HepG2 (cell line): ENCODE results near the gene DEUP1. TPM values are rescaled to one million over a fixed set of nuclear protein-coding genes. Genes with fewer than 3 reads are reported as not detected.
A peak's percentile ranks its signal among the peaks of the same experiment; 100 is the strongest.

ENCODE experiments used
- ATAC-seq: fragments of 200-7000 bp; cut with Tn5 transposase; 3 replicates; pipeline ENCODE4 v1.9.1; 2020; ENCODE audit warnings: mild to moderate bottlenecking, moderate library complexity
- BruUV-seq: library from RNA; stranded (reverse); fragments of 400-500 nt; replicated peaks from 2 replicates; lab custom pipeline; 2021; lab: Mats Ljungman, UMichigan
- CTCF ChIA-PET: fragments of 300-600 bp; formaldehyde crosslinking; extraction: SDS; loops from one replicate; lab custom pipeline; 2021; ENCODE audit warnings: low total read pairs, inconsistent platforms, low intra/inter-chr PET ratio; lab: Yijun Ruan, JAX
- POLR2A ChIA-PET: fragments of 350-600 bp; sonication (Branson Sonifier 250); formaldehyde crosslinking; loops from one replicate; lab custom pipeline; 2020; ENCODE audit warnings: antibody characterized with exemption, inconsistent platforms; lab: Yijun Ruan, JAX
- DNase-seq: peaks from one replicate; pipeline ENCODE4 v3.0.0-alpha.2; 2015; ENCODE audit warnings: low spot score
- FAIRE-seq: peaks from 3 replicates; lab custom pipeline; 2011; peaks lifted over from hg19 to GRCh38; lab: Jason Lieb, UNC
- H2AFZ ChIP-seq: one replicate; pipeline ENCODE4 v1.6.1; 2011; ENCODE audit warnings: low read length, inconsistent platforms
- H3K27ac ChIP-seq: fragments of 300-600 bp; 3 replicates; pipeline ENCODE4 v1.8.0; 2011; ENCODE audit warnings: mixed run types, mild to moderate bottlenecking, mixed read lengths, low read length, inconsistent platforms; ENCODE audit not compliant: insufficient read depth; ENCODE audit errors: extremely low read length
- H3K27me3 ChIP-seq, 2 experiments: fragments of 200-600 bp in 1 of 2; 2 replicates in 1 of 2; 3 replicates in 1 of 2; pipeline versions ENCODE4 v1.6.0 to v1.8.0; 2011; ENCODE audit warnings: low read length in 2 of 2, mild to moderate bottlenecking in 2 of 2, moderate library complexity in 2 of 2, inconsistent platforms in 1 of 2; ENCODE audit not compliant: insufficient read depth in 2 of 2, control insufficient read depth in 1 of 2
- H3K36me3 ChIP-seq, 2 experiments: fragments of 200-600 bp in 1 of 2; replicated peaks in 1 of 2; 2 replicates in 1 of 2; 3 replicates in 1 of 2; pipeline versions ENCODE4 v1.5.1 to v1.8.0; 2011; ENCODE audit warnings: low read length in 2 of 2, inconsistent platforms in 1 of 2; ENCODE audit not compliant: insufficient read depth in 2 of 2, control insufficient read depth in 1 of 2
- H3K4me1 ChIP-seq: 2 replicates; pipeline ENCODE4 v1.5.1; 2012; ENCODE audit warnings: low read length, inconsistent platforms; ENCODE audit not compliant: insufficient read depth
- H3K4me2 ChIP-seq: 2 replicates; pipeline ENCODE4 v1.6.0; 2011; ENCODE audit warnings: low read depth, low read length, inconsistent platforms
- H3K4me3 ChIP-seq, 3 experiments: fragments of 200-600 bp in 1 of 3; sonication (generic), shearing (Covaris generic) in 1 of 3; replicated peaks in 1 of 3; 2 replicates each; pipeline ENCODE4 v1.5.1; 2011 to 2016; ENCODE audit warnings: low read length in 3 of 3, inconsistent platforms in 2 of 3, low read depth in 2 of 3, mild to moderate bottlenecking in 2 of 3, control low read depth in 1 of 3, mixed read lengths in 1 of 3; ENCODE audit not compliant: insufficient read depth in 1 of 3
- H3K79me2 ChIP-seq: one replicate; pipeline ENCODE4 v1.6.1; 2011; ENCODE audit warnings: low read length, inconsistent platforms; ENCODE audit not compliant: insufficient read depth
- H3K9ac ChIP-seq: 2 replicates; pipeline ENCODE4 v1.6.0; 2011; ENCODE audit warnings: mild to moderate bottlenecking, low read depth, low read length, inconsistent platforms; ENCODE audit not compliant: insufficient read depth
- H3K9me3 ChIP-seq: 2 replicates; pipeline ENCODE4 v1.5.1; 2012; ENCODE audit warnings: mild to moderate bottlenecking, low read length
- H4K20me1 ChIP-seq: 2 replicates; pipeline ENCODE4 v1.6.0; 2011; ENCODE audit warnings: inconsistent platforms, mild to moderate bottlenecking, low read length, moderate library complexity; ENCODE audit not compliant: insufficient read depth
- ERF ChIP-seq: IDR thresholded peaks from 2 replicates; pipeline ENCODE4 v1.6.1; 2018; ENCODE audit warnings: missing biosample characterization, missing genetic modification reagents
- ETS1 ChIP-seq: sonication (generic); formaldehyde crosslinking; IDR thresholded peaks from 2 replicates; pipeline ENCODE4 v1.4.0; 2020; ENCODE audit warnings: missing genetic modification reagents
- LCORL ChIP-seq, 2 experiments: fragments of 450-650 bp in 1 of 2; sonication (generic) in 1 of 2; formaldehyde crosslinking in 1 of 2; IDR thresholded peaks; 2 replicates each; pipeline versions ENCODE4 v1.5.0 to v1.6.1; 2017 to 2020; ENCODE audit warnings: antibody characterized with exemption in 1 of 2, missing genetic modification reagents in 1 of 2
- MAFK ChIP-seq, 2 experiments: IDR thresholded peaks in 1 of 2; conservative IDR thresholded peaks in 1 of 2; 2 replicates each; pipeline ENCODE4 v1.6.1; 2011; ENCODE audit warnings: improper control_type of control experiment in 2 of 2, low read length in 2 of 2
- PCBP1 ChIP-seq: fragments of 200-400 bp; formaldehyde crosslinking; IDR thresholded peaks from 2 replicates; pipeline ENCODE4 v1.6.1; 2017; ENCODE audit warnings: mild to moderate bottlenecking, low read depth, low read length, borderline replicate concordance
- SRF ChIP-seq: IDR thresholded peaks from 2 replicates; pipeline ENCODE4 v1.6.1; 2011; ENCODE audit warnings: mild to moderate bottlenecking, low read depth, low read length, moderate library complexity
- ZFP82 ChIP-seq: sonication (generic); formaldehyde crosslinking; IDR thresholded peaks from 2 replicates; pipeline ENCODE4 v1.5.1; 2020; ENCODE audit warnings: mild to moderate bottlenecking, missing genetic modification reagents, borderline replicate concordance
- ZNF335 ChIP-seq: sonication (generic); formaldehyde crosslinking; IDR thresholded peaks from 2 replicates; pipeline ENCODE4 v1.4.0; 2020; ENCODE audit warnings: missing genetic modification reagents
- WGBS: methylation state at CpG from one replicate; pipeline ENCODE4 v1.1.6; 2017; ENCODE audit warnings: low lambda C conversion rate; 5-methylcytosine and 5-hydroxymethylcytosine counted together
- in situ Hi-C: cut with HindIII; loops from 2 replicates; pipeline ENCODE4 v1.10.0; 2017; ENCODE audit warnings: low pct_unique_long_range_greater_than_20kb; ENCODE audit not compliant: extremely low pct_ligation_motif_present
- intact Hi-C: fragments of 100-400 bp; cut with micrococcal nuclease; formaldehyde crosslinking; loops from one replicate; pipeline ENCODE4 v1.10.0; 2022; ENCODE audit not compliant: unreplicated experiment
- polyA plus RNA-seq, 8 experiments: library from polyadenylated mRNA; depleted of rRNA in 3 of 8; stranded (reverse) in 7 of 8; unstranded in 1 of 8; fragments of >200 nt; fragmentation: Illumina TruSeq in 4 of 8; extraction: Trizol in 4 of 8; gene quantifications; 2 replicates each; pipeline versions ENCODE4 v1.2.1 to v1.2.3, GENCODE V29; 2011 to 2016; ENCODE audit warnings: low read depth in 4 of 8, missing spikeins in 1 of 8, mixed read lengths in 1 of 8; ENCODE audit not compliant: insufficient read depth in 1 of 8
- total RNA-seq, 5 experiments: library from RNA; depleted of rRNA; stranded (reverse); fragments of >200 nt; fragmentation: Illumina TruSeq; extraction: Trizol; gene quantifications; 2 replicates each; pipeline ENCODE4 v1.2.3, GENCODE V29; 2016; ENCODE audit warnings: low read depth in 1 of 5
- TF ChIP-seq, protein P1 (sequence below): sonication (generic); formaldehyde crosslinking; IDR thresholded peaks from 2 replicates; pipeline ENCODE4 v1.8.0; 2023; ENCODE audit warnings: mild to moderate bottlenecking, missing genetic modification reagents
- TF ChIP-seq, protein P2 (sequence below): IDR thresholded peaks from 2 replicates; pipeline ENCODE4 v1.6.1; 2018; ENCODE audit warnings: missing genetic modification reagents

Gene DEUP1
- total and polyA plus RNA-seq, 2 of the 13 experiments (the other 11 are each of a cell fraction or from before 2014, with no cell fraction given) = not detected

DNA sequence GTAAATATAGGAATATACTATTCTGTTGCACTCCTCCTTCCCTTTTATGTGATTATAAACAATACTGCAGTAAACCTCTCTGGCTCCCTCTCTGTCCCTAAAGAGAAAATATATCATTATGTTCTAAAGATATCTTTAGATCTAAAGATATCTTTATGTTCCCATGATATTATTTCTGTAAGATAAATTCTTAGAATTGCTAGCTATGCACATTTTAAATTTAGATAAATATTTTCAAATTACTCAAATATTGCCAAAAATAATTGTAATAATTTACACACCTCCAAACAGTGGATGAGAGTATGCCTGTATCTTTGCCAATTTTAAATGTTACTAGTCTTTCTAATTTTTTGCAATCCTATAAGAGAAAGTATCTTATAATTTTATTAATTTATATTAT lies 10.3 kb upstream of the DEUP1 start:
- no peak for ATAC-seq
- in situ Hi-C loops (no loop called here), intact Hi-C loops (no loop called here)
- POLR2A ChIA-PET = no interaction called here
- no peaks in the 10 kb centered on the region for H3K36me3 ChIP-seq
- no peak for DNase-seq
- peaks cover 2% of the 10 kb centered on the region; the same call in 1 of the 2 replicates for H3K9me3 ChIP-seq
- TF ChIP-seq ERF (CRISPR knock-in tag) = no peak
- peak in 1 of 2 experiments; percentile 28; a peak in 1 of 4 replicates for TF ChIP-seq MAFK (conservative IDR thresholded peaks at IDR 0.05 in 1 of 2, IDR thresholded peaks at IDR 0.05 in 1 of 2; ENCODE audit: low read length in 2 of 2)
- TF ChIP-seq, all 625 proteins: peak for 1
- no peaks in the 10 kb centered on the region for H3K4me1 ChIP-seq
- no peak overlapping the region for H2AFZ ChIP-seq
- H3K9ac ChIP-seq = no peak overlapping the region
- FAIRE-seq = no peak
- no peaks in the 10 kb centered on the region for H4K20me1 ChIP-seq
- no peak overlapping the region for H3K4me2 ChIP-seq
- H3K4me3 ChIP-seq = no peak overlapping the region
- CTCF ChIA-PET = no interaction called here
- no peak overlapping the region for H3K27ac ChIP-seq
- no peaks in the 10 kb centered on the region for H3K27me3 ChIP-seq
- H3K79me2 ChIP-seq = no peaks in the 10 kb centered on the region
- BruUV-seq = no TSS peak

- H3K79me2 ChIP-seq = no peaks in the 10 kb centered on the region
- no peak overlapping the region for H3K4me3 ChIP-seq
- no TSS peak for BruUV-seq
- ChIA-PET CTCF (no interaction called here), POLR2A (no interaction called here)
- no peaks in the 10 kb centered on the region for H3K9me3 ChIP-seq
- H3K4me1 ChIP-seq = no peaks in the 10 kb centered on the region
- in situ Hi-C loops = no loop called here
- DNase-seq (no peak), ATAC-seq (no peak), FAIRE-seq (no peak)
- H3K9ac ChIP-seq = no peak overlapping the region
- H3K4me2 ChIP-seq = no peak overlapping the region
- no peaks in the 10 kb centered on the region for H3K36me3 ChIP-seq
- H3K27ac ChIP-seq = no peak overlapping the region
- H4K20me1 ChIP-seq = no peaks in the 10 kb centered on the region
- H2AFZ ChIP-seq = no peak overlapping the region
- intact Hi-C loops = no loop called here
- WGBS = 31% methylated on average over 2 of the region's 2 CpGs
- H3K27me3 ChIP-seq = no peaks in the 10 kb centered on the region
- TF ChIP-seq, protein P1, sequence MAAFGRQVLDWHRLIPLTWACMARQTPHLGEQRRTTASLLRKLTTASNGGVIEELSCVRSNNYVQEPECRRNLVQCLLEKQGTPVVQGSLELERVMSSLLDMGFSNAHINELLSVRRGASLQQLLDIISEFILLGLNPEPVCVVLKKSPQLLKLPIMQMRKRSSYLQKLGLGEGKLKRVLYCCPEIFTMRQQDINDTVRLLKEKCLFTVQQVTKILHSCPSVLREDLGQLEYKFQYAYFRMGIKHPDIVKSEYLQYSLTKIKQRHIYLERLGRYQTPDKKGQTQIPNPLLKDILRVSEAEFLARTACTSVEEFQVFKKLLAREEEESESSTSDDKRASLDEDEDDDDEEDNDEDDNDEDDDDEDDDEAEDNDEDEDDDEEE (CRISPR knock-in tag) = no peak
- TF ChIP-seq, protein P2, sequence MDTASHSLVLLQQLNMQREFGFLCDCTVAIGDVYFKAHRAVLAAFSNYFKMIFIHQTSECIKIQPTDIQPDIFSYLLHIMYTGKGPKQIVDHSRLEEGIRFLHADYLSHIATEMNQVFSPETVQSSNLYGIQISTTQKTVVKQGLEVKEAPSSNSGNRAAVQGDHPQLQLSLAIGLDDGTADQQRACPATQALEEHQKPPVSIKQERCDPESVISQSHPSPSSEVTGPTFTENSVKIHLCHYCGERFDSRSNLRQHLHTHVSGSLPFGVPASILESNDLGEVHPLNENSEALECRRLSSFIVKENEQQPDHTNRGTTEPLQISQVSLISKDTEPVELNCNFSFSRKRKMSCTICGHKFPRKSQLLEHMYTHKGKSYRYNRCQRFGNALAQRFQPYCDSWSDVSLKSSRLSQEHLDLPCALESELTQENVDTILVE (CRISPR knock-in tag) = no peak
- TF ChIP-seq PCBP1 = no peak
- TF ChIP-seq ZFP82 (CRISPR knock-in tag) = no peak
- TF ChIP-seq LCORL (IDR thresholded peaks at IDR 0.05) = no peak
- no peak for TF ChIP-seq LCORL (CRISPR knock-in tag; IDR thresholded peaks at IDR 0.05)
- no peak for TF ChIP-seq ETS1 (CRISPR knock-in tag)
- TF ChIP-seq SRF = no peak
- TF ChIP-seq ZNF335 (CRISPR knock-in tag) = no peak
These were observed 8.3 kb upstream of the DEUP1 start for GRCh38 chr11:93322207-93322606.
